Endothelial cell of umbilical vein (primary cell): ENCODE results near the gene TUT1.

Experiments
- CTCF ChIP-seq, 2 donors: IDR thresholded peaks; 1 replicate in 1 of 2; 2 replicates in 1 of 2; pipeline ENCODE4 v1.5.1; 2011; ENCODE audit warnings: low read length in 2 of 2, mild to moderate bottlenecking in 2 of 2, moderate library complexity in 2 of 2, control low read depth in 1 of 2, inconsistent platforms in 1 of 2, low read depth in 1 of 2; ENCODE audit not compliant: insufficient read depth in 1 of 2; ENCODE audit errors: extremely low read depth in 1 of 2
- EZH2 ChIP-seq: IDR thresholded peaks from 2 replicates; pipeline ENCODE4 v1.6.1; 2012; ENCODE audit warnings: borderline replicate concordance, low read depth, mild to moderate bottlenecking, moderate library complexity, low read length, inconsistent platforms; ENCODE audit not compliant: severe bottlenecking
- TF ChIP-seq, protein P1 (sequence below): IDR thresholded peaks from 2 replicates; pipeline ENCODE4 v1.6.1; 2011; ENCODE audit not compliant: insufficient read depth, insufficient read length

DNA sequence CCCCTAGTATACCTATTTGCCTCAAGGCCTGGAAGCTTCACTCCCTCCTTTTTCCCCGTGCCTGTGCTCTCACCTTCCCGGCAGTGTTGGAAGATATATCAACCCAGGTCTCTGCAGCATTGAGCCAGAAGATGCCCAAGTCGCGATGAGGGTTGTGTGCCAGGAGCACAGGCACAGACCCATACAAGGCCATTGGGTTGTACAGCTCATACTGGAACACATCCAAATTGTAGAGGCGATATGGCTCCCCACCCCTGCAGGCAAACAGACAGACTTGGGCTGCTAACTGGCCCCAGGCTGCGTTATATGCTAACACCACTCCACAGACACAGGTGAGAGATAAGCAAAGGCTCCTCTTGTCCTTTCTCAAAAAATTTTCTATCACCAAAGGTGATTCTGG, 41.2 kb upstream of the TUT1 start:
- no peak for TF ChIP-seq CTCF (IDR thresholded peaks at IDR 0.05; ENCODE audit: extremely low read depth in 1 of 2, insufficient read depth in 1 of 2, low read depth in 1 of 2, low read length in 2 of 2)
- TF ChIP-seq, protein P1, sequence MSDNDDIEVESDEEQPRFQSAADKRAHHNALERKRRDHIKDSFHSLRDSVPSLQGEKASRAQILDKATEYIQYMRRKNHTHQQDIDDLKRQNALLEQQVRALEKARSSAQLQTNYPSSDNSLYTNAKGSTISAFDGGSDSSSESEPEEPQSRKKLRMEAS: no peak
- no peak for TF ChIP-seq EZH2
